GM12864 (cell line): ENCODE data around the gene CIDEA.
"Not testable (repeated sequence)": the region's sequence is repeated elsewhere in the genome, so short reads cannot be mapped to it uniquely, and the experiment has no call there.

ENCODE experiments used
- DNase-seq: peaks from one replicate; pipeline ENCODE4 v3.0.0-alpha.2; 2011; ENCODE audit warnings: low read depth
- H3K4me3 ChIP-seq: 2 replicates; pipeline ENCODE4 v1.5.1; 2011; ENCODE audit warnings: mild to moderate bottlenecking, low read depth, low read length, control low read depth
- TF ChIP-seq, protein P1 (sequence below): IDR thresholded peaks from 2 replicates; pipeline ENCODE4 v1.5.1; 2011; ENCODE audit warnings: low read depth, mild to moderate bottlenecking, moderate library complexity, low read length, control low read depth, inconsistent platforms; ENCODE audit errors: missing control alignments

CIDEA gene, protein sequence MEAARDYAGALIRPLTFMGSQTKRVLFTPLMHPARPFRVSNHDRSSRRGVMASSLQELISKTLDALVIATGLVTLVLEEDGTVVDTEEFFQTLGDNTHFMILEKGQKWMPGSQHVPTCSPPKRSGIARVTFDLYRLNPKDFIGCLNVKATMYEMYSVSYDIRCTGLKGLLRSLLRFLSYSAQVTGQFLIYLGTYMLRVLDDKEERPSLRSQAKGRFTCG

DNA sequence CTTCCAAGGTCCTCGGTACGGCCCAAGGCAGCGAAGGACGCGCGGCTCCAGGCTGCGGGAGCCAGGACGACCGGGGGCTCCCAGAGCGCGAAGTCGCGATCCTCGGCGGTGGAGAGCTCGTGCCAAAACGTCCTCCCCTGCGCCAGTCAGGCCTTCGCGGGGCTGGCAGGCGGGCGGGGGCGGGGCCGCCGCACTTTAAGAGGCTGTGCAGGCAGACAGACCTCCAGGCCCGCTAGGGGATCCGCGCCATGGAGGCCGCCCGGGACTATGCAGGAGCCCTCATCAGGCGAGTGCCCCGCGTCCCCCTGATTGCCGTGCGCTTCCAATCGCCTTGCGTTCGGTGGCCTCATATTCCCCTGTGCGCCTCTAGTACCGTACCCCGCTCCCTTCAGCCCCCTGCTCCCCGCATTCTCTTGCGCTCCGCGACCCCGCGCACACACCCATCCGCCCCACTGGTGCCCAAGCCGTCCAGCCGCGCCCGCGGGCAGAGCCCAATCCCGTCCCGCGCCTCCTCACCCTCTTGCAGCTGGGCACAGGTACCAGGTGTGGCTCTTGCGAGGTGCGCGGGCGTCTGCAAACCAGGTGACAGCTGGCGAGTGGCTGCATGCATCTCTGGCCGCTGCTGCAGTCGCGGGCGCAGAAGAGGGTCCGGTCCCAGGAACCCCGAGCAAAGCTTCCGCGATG lies at the start of gene CIDEA:
Gene CIDEA (plus strand): TSS at position 226 of the 684 bp plus-strand sequence. CDS start 23 bp downstream, at position 249.
- TF ChIP-seq, protein P1, sequence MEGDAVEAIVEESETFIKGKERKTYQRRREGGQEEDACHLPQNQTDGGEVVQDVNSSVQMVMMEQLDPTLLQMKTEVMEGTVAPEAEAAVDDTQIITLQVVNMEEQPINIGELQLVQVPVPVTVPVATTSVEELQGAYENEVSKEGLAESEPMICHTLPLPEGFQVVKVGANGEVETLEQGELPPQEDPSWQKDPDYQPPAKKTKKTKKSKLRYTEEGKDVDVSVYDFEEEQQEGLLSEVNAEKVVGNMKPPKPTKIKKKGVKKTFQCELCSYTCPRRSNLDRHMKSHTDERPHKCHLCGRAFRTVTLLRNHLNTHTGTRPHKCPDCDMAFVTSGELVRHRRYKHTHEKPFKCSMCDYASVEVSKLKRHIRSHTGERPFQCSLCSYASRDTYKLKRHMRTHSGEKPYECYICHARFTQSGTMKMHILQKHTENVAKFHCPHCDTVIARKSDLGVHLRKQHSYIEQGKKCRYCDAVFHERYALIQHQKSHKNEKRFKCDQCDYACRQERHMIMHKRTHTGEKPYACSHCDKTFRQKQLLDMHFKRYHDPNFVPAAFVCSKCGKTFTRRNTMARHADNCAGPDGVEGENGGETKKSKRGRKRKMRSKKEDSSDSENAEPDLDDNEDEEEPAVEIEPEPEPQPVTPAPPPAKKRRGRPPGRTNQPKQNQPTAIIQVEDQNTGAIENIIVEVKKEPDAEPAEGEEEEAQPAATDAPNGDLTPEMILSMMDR = no peak
- H3K4me3 ChIP-seq = no peak within 1 kb of the TSS

DNA sequence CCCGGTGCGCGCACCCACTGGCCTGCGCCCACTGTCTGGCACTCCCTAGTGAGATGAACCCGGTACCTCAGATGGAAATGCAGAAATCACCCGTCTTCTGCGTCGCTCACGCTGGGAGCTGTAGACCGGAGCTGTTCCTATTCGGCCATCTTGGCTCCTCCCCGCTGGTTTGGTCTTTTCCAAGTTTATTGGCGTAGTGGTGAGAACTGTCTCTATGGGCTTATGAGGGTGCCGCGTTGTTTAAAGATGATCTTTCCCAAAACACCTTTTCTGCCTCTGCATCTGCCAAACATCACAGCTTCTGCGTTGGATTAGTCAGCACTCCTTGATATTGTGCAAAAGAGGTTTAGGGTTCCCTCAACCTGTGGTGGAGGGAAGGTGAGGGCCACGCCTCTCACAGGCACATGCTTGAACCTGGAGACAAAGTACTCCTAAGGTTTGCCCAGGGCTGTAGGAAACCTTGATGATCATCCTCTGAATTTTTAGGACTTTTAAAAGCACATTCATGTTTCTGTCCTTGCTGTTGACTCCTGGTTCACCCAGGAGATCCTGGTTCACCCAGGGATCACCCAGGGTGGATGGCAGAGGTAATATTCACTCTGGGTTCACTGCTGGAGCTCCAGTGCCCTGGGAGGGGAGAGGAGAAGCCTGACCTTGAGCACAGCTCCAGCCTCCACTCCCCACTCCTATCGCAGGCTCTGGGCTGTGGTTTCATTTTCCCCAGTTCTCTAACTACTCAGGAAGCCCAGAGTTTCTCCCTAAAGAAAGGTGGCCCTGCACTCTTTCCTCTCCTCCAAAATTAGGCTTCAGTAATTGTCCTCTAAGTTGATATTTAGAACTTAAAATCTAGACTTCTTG lies 45.6 kb upstream of the CIDEA start:
- H3K4me3 ChIP-seq, DNase-seq: not testable (repeated sequence)

More for the DNA sequence above, at the start of gene CIDEA:
- DNase-seq = no peak

DNA sequence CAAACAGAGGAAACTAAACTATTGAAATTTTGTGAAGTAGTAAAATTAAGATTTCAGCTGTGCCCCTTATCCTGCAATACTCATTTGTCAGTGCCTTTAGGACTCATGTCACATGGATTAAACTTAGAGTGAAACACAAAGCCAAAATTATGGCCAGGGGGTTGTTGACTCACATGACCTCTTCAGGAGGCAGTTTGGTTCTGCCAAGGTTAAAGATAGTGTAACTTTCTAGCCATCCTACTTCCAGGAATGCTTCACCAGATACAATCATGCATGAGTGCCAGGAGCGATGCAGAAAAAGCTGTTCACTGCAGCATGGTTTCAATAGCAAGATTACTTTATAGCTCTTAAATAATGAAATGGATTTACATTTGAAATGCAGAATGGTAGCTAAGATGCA lies 41.9 kb upstream of the CIDEA start:
- H3K4me3 ChIP-seq, DNase-seq: not testable (repeated sequence)

DNA sequence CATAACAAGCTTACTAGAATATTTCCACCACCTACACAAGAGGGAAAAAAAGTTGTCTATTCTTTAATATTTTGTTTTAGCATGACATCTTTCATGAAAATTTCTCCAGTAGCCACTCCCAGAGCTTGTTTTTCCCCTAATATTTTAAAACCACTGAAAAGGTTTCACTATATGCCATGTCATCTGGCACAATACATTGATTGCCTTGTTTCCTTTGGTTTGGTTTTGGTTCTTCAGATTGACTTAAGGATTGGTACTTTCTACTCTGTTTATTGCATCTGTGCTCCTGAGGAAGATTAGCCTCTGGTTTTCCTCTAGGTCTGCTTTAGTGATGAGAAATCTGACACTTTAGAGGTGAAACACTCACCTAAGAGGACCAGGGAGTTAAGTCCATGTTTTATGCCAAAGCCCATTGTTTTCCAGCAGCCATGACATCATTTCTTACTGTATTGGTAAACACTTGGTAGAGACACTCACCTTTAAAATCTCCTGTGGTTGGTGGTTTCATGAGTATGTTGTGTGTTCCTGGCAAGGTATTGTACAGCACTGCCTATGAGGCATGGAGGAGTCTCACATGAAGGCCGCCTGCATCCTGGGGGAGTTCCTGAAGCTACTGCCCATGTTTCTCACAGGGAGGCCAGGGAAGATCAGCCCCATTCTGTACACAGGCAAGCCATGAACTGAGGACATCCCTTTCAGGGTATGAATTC lies 39.7 kb upstream of the CIDEA start:
- not testable (repeated sequence) for H3K4me3 ChIP-seq, DNase-seq

DNA sequence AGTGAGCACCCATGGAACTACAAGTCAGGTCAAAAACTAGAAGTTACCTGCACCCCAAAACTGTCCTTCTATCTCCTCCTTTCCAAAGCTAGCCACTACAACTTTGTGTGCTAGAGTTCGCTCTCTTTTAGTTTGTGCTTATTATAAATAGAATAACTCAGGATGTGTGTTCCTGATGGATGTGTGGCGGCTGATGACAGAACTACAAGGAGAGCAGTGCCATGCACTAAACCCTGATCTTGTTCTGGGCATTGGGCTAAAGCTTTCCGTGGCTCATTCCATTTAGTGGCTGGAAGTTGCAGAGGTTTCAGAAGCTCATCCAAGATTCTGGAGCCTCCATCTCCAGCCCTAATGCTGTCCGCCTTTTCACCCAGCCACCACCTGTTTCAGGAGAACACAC lies 37.7 kb upstream of the CIDEA start:
- not testable (repeated sequence) for H3K4me3 ChIP-seq, DNase-seq

DNA sequence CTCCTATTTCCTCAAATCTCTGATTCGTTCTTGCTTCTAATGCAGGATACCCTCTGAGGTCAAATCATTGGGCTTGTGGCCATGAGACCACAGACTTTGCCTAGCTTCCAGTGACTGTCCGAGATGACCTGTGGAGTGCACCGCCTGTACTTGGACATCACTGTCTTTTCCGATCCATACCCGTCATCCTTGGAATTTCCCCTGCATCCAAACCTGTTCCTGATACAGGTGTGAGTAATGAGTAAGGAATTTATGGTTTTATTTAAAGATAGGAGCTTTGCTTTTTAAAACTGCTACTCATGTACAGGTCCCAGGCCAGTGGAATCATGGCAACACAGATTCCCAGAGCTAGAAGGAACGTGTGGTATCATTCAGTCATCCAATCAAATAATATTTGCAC lies 35.6 kb upstream of the CIDEA start:
- not testable (repeated sequence) for DNase-seq, H3K4me3 ChIP-seq

DNA sequence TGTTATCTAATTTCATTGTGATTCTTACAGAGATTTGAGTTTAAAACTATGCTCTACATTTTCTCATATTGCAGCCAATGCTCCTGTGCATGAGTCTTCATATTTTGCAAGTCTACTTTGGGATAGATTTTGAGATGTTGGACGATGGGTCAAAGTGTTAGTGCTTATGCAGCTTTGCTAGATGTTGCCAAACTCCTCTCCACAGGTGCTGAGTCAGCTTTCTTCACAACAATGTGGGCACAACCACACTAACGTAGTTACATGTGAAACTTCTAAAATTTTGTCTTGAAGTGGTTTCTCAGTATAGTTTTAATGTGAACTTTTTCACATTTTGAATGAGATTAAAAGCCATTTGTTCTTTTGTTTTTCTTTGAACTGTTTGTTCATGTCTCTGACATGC lies 32.1 kb upstream of the CIDEA start:
- not testable (repeated sequence) for H3K4me3 ChIP-seq, DNase-seq

DNA sequence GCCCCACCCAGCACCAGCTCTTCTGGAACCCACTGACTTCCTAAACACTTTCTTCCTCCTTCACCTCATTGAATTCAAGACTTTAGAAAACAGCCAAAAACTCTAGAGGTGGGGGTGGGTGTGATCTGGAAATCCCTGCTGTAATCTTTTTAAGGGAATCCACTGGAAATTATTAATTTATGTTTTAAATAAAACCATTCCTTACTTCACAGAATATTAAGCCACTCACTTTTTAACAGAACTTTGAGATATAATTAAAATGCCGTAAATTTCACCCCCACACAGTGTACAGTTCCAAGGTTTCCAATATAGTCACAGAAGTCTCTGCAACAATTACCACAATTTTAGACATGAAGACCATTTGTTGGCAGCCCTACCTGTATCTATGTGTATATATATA lies 30.8 kb upstream of the CIDEA start:
- not testable (repeated sequence) for DNase-seq, H3K4me3 ChIP-seq

DNA sequence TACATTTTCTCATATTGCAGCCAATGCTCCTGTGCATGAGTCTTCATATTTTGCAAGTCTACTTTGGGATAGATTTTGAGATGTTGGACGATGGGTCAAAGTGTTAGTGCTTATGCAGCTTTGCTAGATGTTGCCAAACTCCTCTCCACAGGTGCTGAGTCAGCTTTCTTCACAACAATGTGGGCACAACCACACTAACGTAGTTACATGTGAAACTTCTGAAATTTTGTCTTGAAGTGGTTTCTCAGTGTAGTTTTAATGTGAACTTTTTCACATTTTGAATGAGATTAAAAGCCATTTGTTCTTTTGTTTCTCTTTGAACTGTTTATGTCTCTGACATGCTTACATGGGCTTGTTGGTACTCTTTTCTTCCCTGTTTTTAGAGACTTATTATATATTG lies 27.4 kb upstream of the CIDEA start:
- not testable (repeated sequence) for DNase-seq

DNA sequence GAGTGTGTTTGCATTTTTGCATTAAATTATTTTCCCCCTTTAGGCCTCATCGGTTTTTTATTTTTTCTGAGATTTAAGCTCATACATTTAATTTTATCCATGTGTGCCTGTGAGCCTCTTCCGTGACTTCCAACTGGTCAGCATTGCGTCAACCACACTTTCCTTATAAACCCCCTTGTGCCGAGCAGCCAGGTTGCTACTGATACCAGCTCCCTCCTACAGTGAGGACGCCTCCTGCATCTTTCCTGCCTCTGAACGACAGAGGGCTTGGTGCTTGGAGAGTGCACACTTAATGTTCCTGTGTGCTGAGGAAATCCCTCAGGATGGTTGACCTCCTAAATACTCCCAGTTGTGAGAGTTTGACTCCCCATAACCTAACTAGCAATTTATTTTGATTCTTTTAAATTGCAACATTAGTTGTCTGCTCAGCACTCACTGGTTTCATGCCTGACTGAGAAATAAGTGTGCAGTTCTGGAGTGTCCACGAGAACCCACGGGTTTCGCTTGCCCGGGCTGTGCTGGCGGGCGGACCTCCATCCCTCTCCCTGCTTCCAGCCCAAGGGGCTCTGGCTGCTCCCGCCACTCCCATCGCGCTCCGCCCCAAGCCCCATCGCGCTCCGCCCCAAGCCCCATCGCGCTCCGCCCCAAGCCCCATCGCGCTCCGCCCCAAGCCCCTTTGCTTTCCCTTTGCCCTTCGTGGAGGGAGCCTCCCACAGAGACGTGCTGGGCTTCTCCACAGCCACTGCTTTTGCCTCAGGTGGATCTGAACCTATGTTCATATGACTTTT lies 26.6 kb upstream of the CIDEA start:
- H3K4me3 ChIP-seq, DNase-seq: not testable (repeated sequence)

More for the DNA sequence above, 27.4 kb upstream of the CIDEA start:
- not testable (repeated sequence) for H3K4me3 ChIP-seq

DNA sequence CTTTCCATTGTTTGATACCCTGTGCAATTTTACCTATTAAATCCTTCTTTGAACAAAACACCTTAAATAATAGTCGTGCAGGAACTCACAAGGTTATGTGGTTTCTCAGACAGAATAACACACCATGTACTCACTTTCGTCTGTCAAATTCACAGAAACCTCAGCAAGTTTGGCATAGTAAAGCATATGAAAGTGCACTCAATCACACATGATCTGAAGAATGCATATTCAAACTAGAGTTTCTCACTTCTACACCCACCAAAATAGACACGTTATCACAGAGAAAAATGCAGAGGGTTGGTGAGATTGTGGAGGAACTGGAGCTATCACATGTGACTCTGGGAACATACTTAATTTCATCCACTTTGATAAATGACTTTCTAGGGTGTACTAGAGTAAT lies 25.9 kb upstream of the CIDEA start:
- H3K4me3 ChIP-seq, DNase-seq: not testable (repeated sequence)

DNA sequence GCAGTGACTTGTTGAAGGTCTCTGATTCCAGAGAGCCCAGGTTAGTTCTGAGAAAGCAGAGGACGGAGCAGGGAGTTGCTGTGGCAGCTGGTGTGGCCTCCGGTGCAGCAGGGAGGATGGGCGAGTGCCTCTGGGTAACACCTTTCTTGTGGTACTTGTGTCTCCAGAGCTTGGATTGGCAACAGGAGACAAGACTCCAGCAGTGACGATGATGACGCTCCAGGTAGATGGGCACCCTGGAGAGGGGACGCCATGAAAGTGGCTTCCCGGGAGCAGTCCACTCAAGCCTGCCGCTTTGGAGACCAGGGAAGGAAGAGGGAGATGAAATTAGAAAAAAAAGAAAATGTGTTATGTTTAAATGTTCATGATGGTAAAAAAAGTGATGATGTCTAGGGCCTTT lies 23.6 kb upstream of the CIDEA start:
- DNase-seq, H3K4me3 ChIP-seq: not testable (repeated sequence)
